ENCODE measurements around the gene PPT2. TPM values are rescaled to one million over a fixed set of nuclear protein-coding genes. Genes with fewer than 3 reads are reported as not detected.

The PPT2 gene
- total and polyA plus RNA-seq, 2 of the 13 experiments (the other 11 are each of a cell fraction or from before 2014, with no cell fraction given), result 39.2 to 61.8 TPM

- TF ChIP-seq ZBTB46 (CRISPR knock-in tag; IDR thresholded peaks at IDR 0.05; ENCODE audit: borderline replicate concordance) (no peak), ISL2 (CRISPR knock-in tag; IDR thresholded peaks at IDR 0.05) (peak; percentile 79), THRA (CRISPR knock-in tag; IDR thresholded peaks at IDR 0.05; ENCODE audit: borderline replicate concordance) (peak; percentile 32; the same call in 1 of the 2 replicates), ZGPAT (CRISPR knock-in tag; IDR thresholded peaks at IDR 0.05) (peak; percentile 90), SOX13 (IDR thresholded peaks at IDR 0.05) (no peak), SOX13 (CRISPR knock-in tag; conservative IDR thresholded peaks at IDR 0.05 in 1 of 2, IDR thresholded peaks at IDR 0.05 in 1 of 2) (0 out of 4 replicates have a peak, but pooled peaks of 1 of the 2 experiments have one; percentile 80), THAP11 (CRISPR knock-in tag; IDR thresholded peaks at IDR 0.05) (peak; percentile 26; the same call in 1 of the 2 replicates), ZNF136 (CRISPR knock-in tag; IDR thresholded peaks at IDR 0.05; ENCODE audit: low read depth) (no peak), ZNF367 (CRISPR knock-in tag; IDR thresholded peaks at IDR 0.05; ENCODE audit: borderline replicate concordance) (no peak), ZMYM4 (CRISPR knock-in tag; IDR thresholded peaks at IDR 0.05) (peak; percentile 25; the same call in 1 of the 2 replicates), ZNF414 (CRISPR knock-in tag; IDR thresholded peaks at IDR 0.05) (peak; percentile 26; the same call in 1 of the 2 replicates), MEF2D (CRISPR knock-in tag; IDR thresholded peaks at IDR 0.05) (peak; percentile 22; the same call in 1 of the 2 replicates), ZBTB7B (CRISPR knock-in tag; IDR thresholded peaks at IDR 0.05) (peak; percentile 36; the same call in 1 of the 2 replicates), MTA1 (CRISPR knock-in tag; IDR thresholded peaks at IDR 0.05; ENCODE audit: borderline replicate concordance) (no peak), MLXIP (CRISPR knock-in tag; IDR thresholded peaks at IDR 0.05; ENCODE audit: borderline replicate concordance) (no peak), PHF8 (CRISPR knock-in tag; IDR thresholded peaks at IDR 0.05) (peak; percentile 28), FOSL2 (CRISPR knock-in tag; IDR thresholded peaks at IDR 0.05) (peak; percentile 41; the same call in 1 of the 2 replicates)
- TF ChIP-seq, protein P1, sequence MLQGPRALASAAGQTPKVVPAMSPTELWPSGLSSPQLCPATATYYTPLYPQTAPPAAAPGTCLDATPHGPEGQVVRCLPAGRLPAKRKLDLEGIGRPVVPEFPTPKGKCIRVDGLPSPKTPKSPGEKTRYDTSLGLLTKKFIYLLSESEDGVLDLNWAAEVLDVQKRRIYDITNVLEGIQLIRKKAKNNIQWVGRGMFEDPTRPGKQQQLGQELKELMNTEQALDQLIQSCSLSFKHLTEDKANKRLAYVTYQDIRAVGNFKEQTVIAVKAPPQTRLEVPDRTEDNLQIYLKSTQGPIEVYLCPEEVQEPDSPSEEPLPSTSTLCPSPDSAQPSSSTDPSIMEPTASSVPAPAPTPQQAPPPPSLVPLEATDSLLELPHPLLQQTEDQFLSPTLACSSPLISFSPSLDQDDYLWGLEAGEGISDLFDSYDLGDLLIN (CRISPR knock-in tag; IDR thresholded peaks at IDR 0.05; ENCODE audit: borderline replicate concordance), result 0 out of 2 replicates have a peak, but pooled peaks have one; percentile 59
Measured at GRCh38 chr6:32118782-32119628, 34.9 kb upstream of the PPT2 start (continued).
